ENCODE data around the gene BORCS6. TPM values are rescaled to one million over a fixed set of nuclear protein-coding genes. Genes with fewer than 3 reads are reported as not detected.

The BORCS6 gene
- total and polyA plus RNA-seq, 9 of the 15 experiments (the other 6 are each of a cell fraction or from before 2014, with no cell fraction given), result 0.01 to 7.4 (median 2.3) TPM

GRCh38 chr17:8156246-8156992 lies 33.6 kb downstream of the BORCS6 start (continued):
- peak; percentile 86 to 93 for TF ChIP-seq E2F6 (IDR thresholded peaks at IDR 0.05; ENCODE audit: borderline replicate concordance in 1 of 2, extremely low read depth in 1 of 2, insufficient read depth in 1 of 2, insufficient read length in 1 of 2, low read depth in 1 of 2, low read length in 1 of 2, poor library complexity in 1 of 2, severe bottlenecking in 1 of 2)
- 0 out of 2 replicates have a peak, but pooled peaks have one; percentile 27 for TF ChIP-seq HCFC1 (IDR thresholded peaks at IDR 0.05; ENCODE audit: low read depth, low read length)
- TF ChIP-seq SUPT5H (IDR thresholded peaks at IDR 0.05), result no peak; the same call in 1 of the 2 replicates
- no peak for TF ChIP-seq TARDBP (IDR thresholded peaks at IDR 0.05)
- TF ChIP-seq KAT8 (IDR thresholded peaks at IDR 0.05; ENCODE audit: low read depth), result no peak
- TF ChIP-seq MXI1 (IDR thresholded peaks at IDR 0.05; ENCODE audit: low read depth, low read length), result peak; percentile 59; the same call in 1 of the 2 replicates
- no peak for TF ChIP-seq FOXA1 (IDR thresholded peaks at IDR 0.05; ENCODE audit: borderline replicate concordance)
- peak; percentile 18; the same call in 1 of the 2 replicates for TF ChIP-seq MYNN (IDR thresholded peaks at IDR 0.05)
- no peak for TF ChIP-seq MYNN (CRISPR knock-in tag; IDR thresholded peaks at IDR 0.05)
- TF ChIP-seq, protein P1, sequence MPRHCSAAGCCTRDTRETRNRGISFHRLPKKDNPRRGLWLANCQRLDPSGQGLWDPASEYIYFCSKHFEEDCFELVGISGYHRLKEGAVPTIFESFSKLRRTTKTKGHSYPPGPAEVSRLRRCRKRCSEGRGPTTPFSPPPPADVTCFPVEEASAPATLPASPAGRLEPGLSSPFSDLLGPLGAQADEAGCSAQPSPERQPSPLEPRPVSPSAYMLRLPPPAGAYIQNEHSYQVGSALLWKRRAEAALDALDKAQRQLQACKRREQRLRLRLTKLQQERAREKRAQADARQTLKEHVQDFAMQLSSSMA (CRISPR knock-in tag; IDR thresholded peaks at IDR 0.05), result no peak
- peak; percentile 99 for TF ChIP-seq L3MBTL2 (IDR thresholded peaks at IDR 0.05)
- TF ChIP-seq KLF13 (tag; IDR thresholded peaks at IDR 0.05; ENCODE audit: borderline replicate concordance, low read depth), result peak; percentile 90
- TF ChIP-seq JUN (IDR thresholded peaks at IDR 0.05; ENCODE audit: borderline replicate concordance, low read depth, low read length), result peak; percentile 66; the same call in 1 of the 2 replicates
- TF ChIP-seq JUN (CRISPR knock-in tag; IDR thresholded peaks at IDR 0.05; ENCODE audit: borderline replicate concordance), result no peak
- no peak for TF ChIP-seq NFE2 (IDR thresholded peaks at IDR 0.05; ENCODE audit: low read depth)
- TF ChIP-seq ZNF175 (CRISPR knock-in tag; IDR thresholded peaks at IDR 0.05; ENCODE audit: low read depth), result no peak
- 0 out of 2 replicates have a peak, but pooled peaks have one; percentile 39 for TF ChIP-seq TCF7 (IDR thresholded peaks at IDR 0.05; ENCODE audit: borderline replicate concordance)
- peak; percentile 67 for TF ChIP-seq ZFX (CRISPR knock-in tag; IDR thresholded peaks at IDR 0.05)
- TF ChIP-seq ZNF197 (CRISPR knock-in tag; IDR thresholded peaks at IDR 0.05; ENCODE audit: low read depth), result no peak
- TF ChIP-seq KLF1 (tag; IDR thresholded peaks at IDR 0.05), result no peak
- TF ChIP-seq, protein P2, sequence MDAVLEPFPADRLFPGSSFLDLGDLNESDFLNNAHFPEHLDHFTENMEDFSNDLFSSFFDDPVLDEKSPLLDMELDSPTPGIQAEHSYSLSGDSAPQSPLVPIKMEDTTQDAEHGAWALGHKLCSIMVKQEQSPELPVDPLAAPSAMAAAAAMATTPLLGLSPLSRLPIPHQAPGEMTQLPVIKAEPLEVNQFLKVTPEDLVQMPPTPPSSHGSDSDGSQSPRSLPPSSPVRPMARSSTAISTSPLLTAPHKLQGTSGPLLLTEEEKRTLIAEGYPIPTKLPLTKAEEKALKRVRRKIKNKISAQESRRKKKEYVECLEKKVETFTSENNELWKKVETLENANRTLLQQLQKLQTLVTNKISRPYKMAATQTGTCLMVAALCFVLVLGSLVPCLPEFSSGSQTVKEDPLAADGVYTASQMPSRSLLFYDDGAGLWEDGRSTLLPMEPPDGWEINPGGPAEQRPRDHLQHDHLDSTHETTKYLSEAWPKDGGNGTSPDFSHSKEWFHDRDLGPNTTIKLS (IDR thresholded peaks at IDR 0.05; ENCODE audit: borderline replicate concordance, low read depth), result 0 out of 2 replicates have a peak, but pooled peaks have one; percentile 44
- TF ChIP-seq PHF21A (IDR thresholded peaks at IDR 0.05; ENCODE audit: borderline replicate concordance, low read depth), result no peak
- TF ChIP-seq CTBP1 (IDR thresholded peaks at IDR 0.05; ENCODE audit: borderline replicate concordance), result 0 out of 2 replicates have a peak, but pooled peaks have one; percentile 18
- TF ChIP-seq MEIS2 (IDR thresholded peaks at IDR 0.05; ENCODE audit: partially characterized antibody), result peak; percentile 67
